ENCODE results near the gene IQGAP3.

The IQGAP3 gene

GRCh38 chr1:156566436-156566835 is 5.9 kb downstream of the IQGAP3 start:
- DNase-seq (ENCODE audit: low spot score): no peak

GRCh38 chr1:156565519-156565918 is 6.8 kb downstream of the IQGAP3 start:
- no peak for DNase-seq (ENCODE audit: low spot score)

GRCh38 chr1:156560585-156561163 is 11.7 kb downstream of the IQGAP3 start:
- no peak for DNase-seq (ENCODE audit: low spot score)

- no peak for DNase-seq (ENCODE audit: low spot score)
Measured at GRCh38 chr1:156559797-156560385, 12.5 kb downstream of the IQGAP3 start.

GRCh38 chr1:156559086-156559796 is 13.1 kb downstream of the IQGAP3 start:
- DNase-seq (ENCODE audit: low spot score): no peak

GRCh38 chr1:156556354-156556753 is 16.0 kb downstream of the IQGAP3 start:
- no peak for DNase-seq (ENCODE audit: low spot score)

GRCh38 chr1:156555715-156556114 is 16.6 kb downstream of the IQGAP3 start:
- no peak for DNase-seq (ENCODE audit: low spot score)

GRCh38 chr1:156554971-156555370 is 17.4 kb downstream of the IQGAP3 start:
- DNase-seq (ENCODE audit: low spot score): no peak

- no peak for DNase-seq (ENCODE audit: low spot score)
Measured at GRCh38 chr1:156553860-156554485, 18.4 kb downstream of the IQGAP3 start.

GRCh38 chr1:156552937-156553336 is 19.4 kb downstream of the IQGAP3 start:
- peak; percentile 65 for DNase-seq (ENCODE audit: low spot score)

- DNase-seq (ENCODE audit: low spot score): no peak
Measured at GRCh38 chr1:156552518-156552917, 19.8 kb downstream of the IQGAP3 start.

GRCh38 chr1:156551869-156552268 is 20.5 kb downstream of the IQGAP3 start:
- no peak for DNase-seq (ENCODE audit: low spot score)

- DNase-seq (ENCODE audit: low spot score): peak; percentile 50
Measured at GRCh38 chr1:156551066-156551643, 21.2 kb downstream of the IQGAP3 start.

GRCh38 chr1:156550346-156550745 is 22.0 kb downstream of the IQGAP3 start:
- no peak for DNase-seq (ENCODE audit: low spot score)

- DNase-seq (ENCODE audit: low spot score): no peak
Measured at GRCh38 chr1:156549831-156550230, 22.5 kb downstream of the IQGAP3 start.

GRCh38 chr1:156549390-156549789 is 23.0 kb downstream of the IQGAP3 start:
- DNase-seq (ENCODE audit: low spot score): no peak

GRCh38 chr1:156547982-156548381 is 24.4 kb downstream of the IQGAP3 start:
- DNase-seq (ENCODE audit: low spot score): no peak

- no peak for DNase-seq (ENCODE audit: low spot score)
Measured at GRCh38 chr1:156547434-156547833, 24.9 kb downstream of the IQGAP3 start.

- DNase-seq (ENCODE audit: low spot score): no peak
Measured at GRCh38 chr1:156546267-156546666, 26.1 kb downstream of the IQGAP3 start.

- DNase-seq (ENCODE audit: low spot score): no peak
Measured at GRCh38 chr1:156544592-156545102, 27.7 kb downstream of the IQGAP3 start.

- no peak for DNase-seq (ENCODE audit: low spot score)
Measured at GRCh38 chr1:156543066-156543465, 29.3 kb downstream of the IQGAP3 start.

GRCh38 chr1:156540955-156541354 is 31.4 kb downstream of the IQGAP3 start:
- no peak for DNase-seq (ENCODE audit: low spot score)
